ENCODE data around the gene SCP2D1.

SCP2D1 gene

DNA sequence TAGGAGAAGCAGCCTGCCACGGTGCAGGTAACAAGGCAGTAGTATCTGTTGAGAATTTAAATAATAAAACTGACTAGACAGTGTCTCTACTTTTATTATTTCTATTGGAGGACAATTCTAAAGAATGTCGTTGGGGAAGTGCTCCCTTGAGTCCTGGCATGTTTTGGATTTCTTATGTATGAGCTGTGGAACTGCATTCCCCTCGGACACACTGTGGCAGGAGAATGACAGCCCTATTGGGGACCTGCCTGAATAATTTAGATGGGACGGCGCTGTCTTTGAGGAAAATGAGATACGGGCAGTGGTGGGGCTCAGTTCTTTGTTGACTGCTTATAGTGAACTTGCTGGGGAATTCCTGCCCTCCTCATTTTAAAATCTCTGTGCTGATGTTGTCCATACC lies 2.4 kb upstream of the SCP2D1 start:
- no peak overlapping the region for H3K4me3 ChIP-seq (ENCODE audit: low read depth, low read length)
- no peak for DNase-seq (ENCODE audit: low read depth)

DNA sequence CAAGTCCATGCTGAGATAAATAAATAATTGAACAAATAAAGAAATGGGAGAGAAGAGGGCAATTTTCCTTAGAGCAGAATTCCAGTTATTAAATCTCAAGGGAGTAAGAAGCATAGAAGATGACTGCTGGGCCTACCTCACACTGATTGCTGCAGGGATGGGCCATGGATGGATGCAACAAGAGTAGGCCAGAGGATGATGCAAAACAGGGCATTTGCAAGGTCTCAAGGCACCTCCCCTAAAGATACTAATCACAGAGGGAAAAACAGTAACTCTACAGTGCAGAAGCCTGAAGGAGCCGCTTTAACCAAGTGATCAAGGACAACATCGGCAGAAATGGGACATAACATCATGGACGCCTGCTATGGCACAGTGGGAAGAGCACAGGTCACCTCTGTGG lies 1.7 kb upstream of the SCP2D1 start:
- no peak for DNase-seq (ENCODE audit: low read depth)
- TF ChIP-seq, protein P1, sequence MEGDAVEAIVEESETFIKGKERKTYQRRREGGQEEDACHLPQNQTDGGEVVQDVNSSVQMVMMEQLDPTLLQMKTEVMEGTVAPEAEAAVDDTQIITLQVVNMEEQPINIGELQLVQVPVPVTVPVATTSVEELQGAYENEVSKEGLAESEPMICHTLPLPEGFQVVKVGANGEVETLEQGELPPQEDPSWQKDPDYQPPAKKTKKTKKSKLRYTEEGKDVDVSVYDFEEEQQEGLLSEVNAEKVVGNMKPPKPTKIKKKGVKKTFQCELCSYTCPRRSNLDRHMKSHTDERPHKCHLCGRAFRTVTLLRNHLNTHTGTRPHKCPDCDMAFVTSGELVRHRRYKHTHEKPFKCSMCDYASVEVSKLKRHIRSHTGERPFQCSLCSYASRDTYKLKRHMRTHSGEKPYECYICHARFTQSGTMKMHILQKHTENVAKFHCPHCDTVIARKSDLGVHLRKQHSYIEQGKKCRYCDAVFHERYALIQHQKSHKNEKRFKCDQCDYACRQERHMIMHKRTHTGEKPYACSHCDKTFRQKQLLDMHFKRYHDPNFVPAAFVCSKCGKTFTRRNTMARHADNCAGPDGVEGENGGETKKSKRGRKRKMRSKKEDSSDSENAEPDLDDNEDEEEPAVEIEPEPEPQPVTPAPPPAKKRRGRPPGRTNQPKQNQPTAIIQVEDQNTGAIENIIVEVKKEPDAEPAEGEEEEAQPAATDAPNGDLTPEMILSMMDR (IDR thresholded peaks at IDR 0.05; ENCODE audit: control insufficient read depth, extremely low read depth, insufficient read depth) = no peak
- no peak overlapping the region for H3K4me3 ChIP-seq (ENCODE audit: low read depth, low read length)

More for the DNA sequence above, 2.4 kb upstream of the SCP2D1 start:
- TF ChIP-seq, protein P1 (IDR thresholded peaks at IDR 0.05; ENCODE audit: control insufficient read depth, extremely low read depth, insufficient read depth) = no peak

DNA sequence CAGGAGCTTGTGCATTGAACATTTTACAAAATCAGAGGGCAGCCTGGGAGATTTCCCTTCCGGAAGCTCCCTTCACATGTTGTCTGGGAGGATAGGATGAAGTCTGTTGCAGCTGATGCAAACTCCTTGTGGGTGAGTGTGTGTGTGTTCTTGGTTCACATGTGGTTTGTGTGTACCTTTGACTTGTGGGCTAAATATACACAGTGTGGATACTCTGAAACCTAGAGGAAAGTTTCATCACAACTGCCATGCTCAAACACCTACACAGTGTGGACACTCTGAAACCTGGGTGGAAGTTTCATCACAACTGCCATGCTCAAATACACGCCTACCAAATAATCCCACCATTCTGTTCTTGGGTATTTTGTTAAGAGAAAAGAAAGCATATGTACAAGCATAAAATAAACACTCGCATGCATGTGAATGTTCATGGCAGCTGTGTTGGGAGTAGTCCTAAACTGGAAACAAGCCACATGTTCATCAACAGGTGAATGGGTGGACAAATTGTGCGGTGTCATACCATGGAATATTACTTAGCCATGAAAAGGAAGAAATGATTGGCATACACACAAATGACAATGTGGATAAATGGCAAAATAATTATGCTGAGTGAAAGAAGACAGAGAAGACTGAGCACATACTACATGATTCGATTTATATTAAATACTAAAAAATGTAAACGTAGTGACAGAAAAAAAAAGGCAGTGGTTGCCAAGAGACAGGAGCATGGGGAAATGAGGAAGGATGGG lies 1.8 kb downstream of the SCP2D1 start:
- DNase-seq (ENCODE audit: low read depth) = no peak
- TF ChIP-seq, protein P1 (IDR thresholded peaks at IDR 0.05; ENCODE audit: control insufficient read depth, extremely low read depth, insufficient read depth) = no peak
- H3K4me3 ChIP-seq (ENCODE audit: low read depth, low read length) = no peak overlapping the region

DNA sequence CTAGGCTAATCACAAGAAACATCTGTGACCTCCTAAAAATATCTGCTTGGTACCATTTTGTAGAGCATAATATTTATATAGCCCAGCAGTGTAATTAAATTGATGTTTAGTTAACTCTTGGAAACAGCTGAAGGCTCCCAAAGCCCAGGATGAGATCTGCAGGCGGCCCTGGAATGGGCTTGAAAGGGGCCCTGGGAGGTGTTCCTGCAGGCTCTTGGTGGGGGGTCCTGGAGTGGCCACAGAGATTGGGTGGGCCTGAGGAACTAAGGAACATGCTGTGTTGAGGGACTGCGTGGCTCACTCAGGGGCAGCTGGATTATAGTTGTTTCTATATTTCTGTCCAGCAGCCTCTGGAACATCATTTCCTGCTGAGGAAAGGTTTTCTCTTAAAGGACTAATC lies 9.2 kb downstream of the SCP2D1 start:
- TF ChIP-seq, protein P1 (IDR thresholded peaks at IDR 0.05; ENCODE audit: control insufficient read depth, extremely low read depth, insufficient read depth) = no peak
- no peak for DNase-seq (ENCODE audit: low read depth)
- H3K4me3 ChIP-seq (ENCODE audit: low read depth, low read length) = no peak overlapping the region

DNA sequence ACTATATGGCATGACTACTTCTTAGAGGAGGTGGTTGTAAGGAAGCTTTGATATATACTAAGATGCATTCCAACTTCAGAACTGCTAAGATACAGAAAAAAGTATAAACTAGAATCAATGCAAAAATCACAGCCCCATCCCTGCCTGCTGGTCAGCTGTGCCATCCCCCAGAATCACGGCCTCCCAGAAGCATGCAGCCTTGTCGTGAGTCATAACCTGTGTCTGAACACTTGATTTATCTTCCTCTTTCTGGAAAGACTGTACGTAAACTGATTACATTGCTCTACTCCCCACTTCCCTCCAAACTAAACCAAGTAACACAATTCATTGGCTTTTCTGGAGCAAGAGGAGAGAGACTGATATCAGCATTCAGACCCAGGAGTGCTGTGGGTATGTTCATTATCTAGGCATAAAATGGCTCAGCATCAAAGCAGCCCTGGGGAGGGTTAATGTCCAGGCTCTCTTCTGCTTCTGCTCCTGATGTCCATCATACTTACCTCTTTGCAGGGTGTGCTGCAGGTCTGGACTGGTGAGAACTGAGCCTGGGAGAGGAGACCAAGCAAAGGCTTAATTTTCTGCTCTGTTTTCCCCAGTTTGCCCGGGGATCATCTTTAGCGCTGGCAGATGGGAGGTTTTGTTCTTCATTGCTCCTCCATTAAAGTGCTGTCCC lies 18.4 kb downstream of the SCP2D1 start:
- no peak overlapping the region for H3K4me3 ChIP-seq (ENCODE audit: low read depth, low read length)
- no peak for DNase-seq (ENCODE audit: low read depth)
- TF ChIP-seq, protein P1 (IDR thresholded peaks at IDR 0.05; ENCODE audit: control insufficient read depth, extremely low read depth, insufficient read depth) = no peak

DNA sequence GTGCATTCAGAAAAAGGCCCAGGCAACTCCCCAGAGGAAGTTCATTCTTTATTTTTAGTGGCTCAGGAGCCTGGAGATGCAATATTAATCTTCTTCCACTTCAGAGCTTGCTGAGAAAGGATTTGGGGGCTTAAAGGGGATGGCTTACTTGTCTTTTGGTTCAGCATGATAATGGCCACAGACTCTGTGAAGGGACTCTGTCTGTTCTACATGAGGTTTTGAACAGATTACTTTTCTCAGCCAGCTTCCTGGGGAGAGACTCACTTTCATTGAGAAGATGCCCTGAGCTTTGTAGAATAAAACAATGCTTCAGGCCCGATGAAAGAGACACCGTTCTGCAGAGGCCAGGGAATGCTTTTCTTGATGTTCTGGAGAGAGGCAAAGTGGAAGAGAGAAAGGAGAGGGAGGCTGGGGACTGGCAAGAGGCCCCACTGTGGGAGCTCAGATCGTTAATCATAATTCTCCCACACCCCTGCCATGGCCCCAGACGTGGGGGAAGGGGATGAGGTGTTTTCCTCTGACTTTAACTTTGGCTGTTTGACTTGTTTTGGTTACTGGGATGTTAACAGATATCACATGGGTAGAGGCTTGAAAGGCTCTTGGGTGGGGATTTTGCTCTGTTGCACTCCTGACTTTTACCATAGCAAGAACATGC lies 19.1 kb downstream of the SCP2D1 start:
- DNase-seq (ENCODE audit: low read depth) = no peak
- TF ChIP-seq, protein P1 (IDR thresholded peaks at IDR 0.05; ENCODE audit: control insufficient read depth, extremely low read depth, insufficient read depth) = no peak
- no peak overlapping the region for H3K4me3 ChIP-seq (ENCODE audit: low read depth, low read length)
